Measurements from ENCODE around the gene ATP4B.

Gene ATP4B

GRCh38 chr13:113657851-113658741 is at the start of gene ATP4B:
Gene ATP4B, minus strand, starts transcription at chr13:113658198. Its CDS starts 54 bp downstream, at chr13:113658144.
- DNase-seq, result no peak

DNA sequence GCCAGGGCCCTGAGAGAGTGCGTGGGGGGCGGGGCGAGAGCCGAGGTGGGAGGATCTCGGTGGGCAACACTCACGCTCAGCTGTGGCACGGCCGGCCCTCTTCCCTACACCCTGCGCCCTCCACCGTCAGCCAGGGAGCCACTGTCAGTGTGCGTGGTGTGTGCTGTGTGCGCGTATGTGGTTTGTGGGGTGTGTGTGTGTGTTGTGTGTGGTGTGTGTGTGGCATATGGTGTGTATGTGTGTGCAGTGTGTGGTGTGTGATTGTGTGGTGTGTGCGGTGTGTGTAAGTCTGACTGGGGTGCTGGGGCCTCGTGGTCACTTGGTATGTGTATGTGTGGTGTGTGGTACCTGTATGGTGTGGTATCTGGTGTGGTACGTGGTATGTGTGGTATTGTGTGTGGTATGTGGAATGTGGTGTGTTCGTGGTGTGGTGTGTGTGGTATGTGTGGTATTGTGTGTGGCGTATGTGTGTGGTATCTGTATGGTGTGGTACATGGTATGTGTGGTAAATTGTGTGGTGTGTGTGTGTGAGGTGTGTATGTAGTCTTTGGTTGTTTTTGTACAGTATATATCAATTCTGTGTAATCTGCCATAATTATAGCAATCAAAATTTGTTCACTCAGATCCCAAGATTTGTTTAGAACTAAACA is 14.1 kb upstream of the ATP4B start:
- no peak for DNase-seq

- DNase-seq, result no peak
These were observed 13.3 kb upstream of the ATP4B start for GRCh38 chr13:113671066-113672001.

GRCh38 chr13:113670541-113670940 is 12.5 kb upstream of the ATP4B start:
- DNase-seq, result no peak

DNA sequence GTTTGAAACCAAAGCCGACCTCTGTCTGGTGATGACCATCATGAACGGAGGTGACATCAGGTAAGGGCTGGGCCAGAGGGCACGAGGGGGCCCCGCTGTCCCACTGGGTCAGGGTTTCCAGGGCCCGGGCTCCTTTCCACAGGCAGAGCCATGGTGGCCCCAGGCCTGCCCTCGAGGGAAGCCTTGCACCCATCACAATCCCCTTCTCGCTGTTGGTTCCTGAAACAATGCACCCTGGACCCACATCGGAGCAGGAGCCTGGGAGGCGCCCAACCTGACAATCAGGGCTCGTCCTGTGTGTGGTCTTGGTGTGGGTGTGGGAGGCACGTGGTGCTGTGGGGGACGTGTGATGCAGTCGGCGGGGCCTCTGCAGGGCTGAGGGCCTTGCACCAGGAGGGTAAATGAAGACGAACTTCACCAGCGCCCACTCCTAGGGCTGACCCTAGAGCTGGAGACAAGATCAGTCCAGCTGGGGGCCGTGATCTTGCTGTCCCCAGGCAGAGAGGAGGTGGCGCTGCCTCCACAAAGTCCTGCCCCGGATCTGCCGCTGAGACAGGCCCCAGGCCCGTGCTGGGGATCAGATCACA is 11.8 kb upstream of the ATP4B start:
- DNase-seq, result no peak

- no peak for DNase-seq
These were observed 11.3 kb upstream of the ATP4B start for GRCh38 chr13:113669231-113669754.

- DNase-seq, result no peak
These were observed 10.5 kb upstream of the ATP4B start for GRCh38 chr13:113668491-113668971.

DNA sequence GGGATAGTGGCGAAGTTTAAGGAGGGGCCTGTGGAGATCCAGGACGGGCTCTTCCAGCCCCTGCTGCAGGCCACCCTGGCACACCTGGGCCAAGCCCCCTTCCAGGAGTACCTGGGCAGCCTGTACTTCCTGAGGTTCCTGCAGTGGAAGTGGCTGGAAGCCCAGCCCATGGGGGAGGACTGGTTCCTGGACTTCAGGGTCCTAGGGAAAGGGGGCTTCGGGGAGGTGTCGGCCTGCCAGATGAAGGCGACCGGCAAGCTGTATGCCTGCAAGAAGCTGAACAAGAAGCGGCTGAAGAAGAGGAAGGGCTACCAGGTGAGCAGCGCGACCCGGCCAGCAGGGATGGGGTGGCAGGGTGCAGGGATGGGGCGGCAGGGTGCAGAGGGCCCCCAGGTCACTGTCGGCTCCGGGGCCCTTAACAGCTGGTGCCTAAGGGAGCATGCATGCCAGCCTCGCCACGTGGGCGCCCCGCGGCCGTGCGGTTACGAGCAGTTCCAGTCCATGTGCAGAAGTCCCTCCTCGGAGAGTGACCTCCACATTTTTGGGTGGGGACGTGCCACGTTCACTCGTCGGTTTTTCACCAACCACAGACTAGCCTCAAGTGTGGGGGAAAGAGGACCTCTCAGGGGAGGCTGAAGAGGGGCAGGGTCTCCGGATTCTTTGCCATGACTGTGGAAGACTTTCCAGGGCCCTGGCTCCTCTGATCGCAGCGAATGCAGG is 9.9 kb upstream of the ATP4B start:
- no peak for DNase-seq

GRCh38 chr13:113666951-113667701 is 9.1 kb upstream of the ATP4B start, which contains the start of gene GRK1:
Gene GRK1, plus strand, starts transcription at chr13:113667219. Its CDS starts 168 bp downstream, at chr13:113667387.
- no peak for DNase-seq

GRCh38 chr13:113666329-113666670 is 8.3 kb upstream of the ATP4B start:
- no peak for DNase-seq

DNA sequence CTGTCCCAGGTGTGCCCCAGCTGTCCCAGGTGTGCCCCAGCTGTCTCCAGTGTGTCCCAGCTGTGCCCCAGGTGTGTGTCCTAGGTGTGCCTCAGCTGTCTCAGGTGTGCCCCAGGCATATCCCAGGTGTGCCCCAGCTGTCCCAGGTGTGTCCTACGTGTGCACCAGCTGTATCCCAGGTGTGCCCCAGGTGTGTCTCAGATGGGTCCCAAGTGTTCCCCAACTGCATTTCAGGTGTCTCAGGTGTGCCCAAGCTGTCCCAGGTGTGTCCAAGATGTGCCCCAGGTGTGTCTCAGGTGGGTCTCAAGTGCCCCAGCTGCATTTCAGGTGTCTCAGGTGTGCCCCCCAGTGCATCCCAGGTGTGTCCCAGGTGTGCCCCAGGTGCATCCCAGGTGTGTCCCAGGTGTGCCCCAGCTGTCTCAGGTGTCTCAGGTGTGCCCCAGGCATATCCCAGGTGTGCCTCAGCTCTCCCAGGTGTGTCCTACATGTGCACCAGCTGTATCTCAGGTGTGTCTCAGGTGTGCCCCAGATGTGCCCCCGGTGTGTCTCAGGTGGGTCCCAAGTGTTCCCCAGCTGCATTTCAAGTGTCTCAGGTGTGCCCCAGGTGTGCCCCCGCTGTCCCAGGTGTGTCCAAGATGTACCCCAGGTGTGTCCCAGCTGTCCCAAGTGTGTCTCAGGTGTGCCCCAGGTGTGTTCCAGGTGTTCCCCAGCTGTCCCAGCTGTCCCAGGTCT is 7.8 kb upstream of the ATP4B start:
- DNase-seq, result no peak

GRCh38 chr13:113664751-113665596 is 7.0 kb upstream of the ATP4B start:
- DNase-seq, result no peak

DNA sequence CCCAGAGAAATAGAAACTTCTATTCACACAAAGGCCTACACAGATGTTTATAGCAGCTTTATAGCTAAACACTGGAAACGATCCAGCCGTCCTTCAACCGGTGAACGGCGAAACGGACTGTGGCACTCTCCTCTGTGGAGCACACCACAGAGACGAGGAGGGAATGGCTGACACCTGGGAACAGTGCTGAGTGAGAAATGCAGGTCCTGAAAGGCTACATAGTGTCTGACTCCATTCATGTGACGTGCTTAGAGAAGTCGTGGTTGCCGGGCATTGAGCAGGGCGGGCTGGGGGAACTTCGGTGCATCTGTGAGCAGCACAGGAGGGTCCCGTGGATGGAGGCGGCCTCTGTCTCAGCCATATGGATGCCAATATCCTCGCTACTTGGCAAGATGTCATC is 5.9 kb upstream of the ATP4B start:
- DNase-seq, result no peak

DNA sequence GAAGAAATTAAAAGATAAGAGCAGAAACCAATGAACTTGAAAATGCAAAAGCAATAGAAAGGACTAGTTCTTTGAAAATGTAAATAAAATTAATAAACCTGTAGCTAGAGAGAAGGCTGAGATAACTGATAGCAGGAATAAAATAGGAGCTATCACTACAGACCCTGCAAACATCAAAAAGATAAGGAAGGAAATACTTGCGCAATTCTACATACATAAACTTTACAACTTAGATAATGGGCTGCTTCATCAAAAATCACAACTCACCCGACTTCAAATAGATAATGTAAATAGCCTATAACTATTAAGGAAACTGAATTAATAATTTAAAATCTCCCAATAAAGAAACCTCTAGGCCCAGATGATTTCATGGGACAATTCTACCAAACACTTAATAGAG is 3.5 kb upstream of the ATP4B start:
- DNase-seq, result no peak

- DNase-seq, result no peak
These were observed 2.1 kb upstream of the ATP4B start for GRCh38 chr13:113660066-113660465.

DNA sequence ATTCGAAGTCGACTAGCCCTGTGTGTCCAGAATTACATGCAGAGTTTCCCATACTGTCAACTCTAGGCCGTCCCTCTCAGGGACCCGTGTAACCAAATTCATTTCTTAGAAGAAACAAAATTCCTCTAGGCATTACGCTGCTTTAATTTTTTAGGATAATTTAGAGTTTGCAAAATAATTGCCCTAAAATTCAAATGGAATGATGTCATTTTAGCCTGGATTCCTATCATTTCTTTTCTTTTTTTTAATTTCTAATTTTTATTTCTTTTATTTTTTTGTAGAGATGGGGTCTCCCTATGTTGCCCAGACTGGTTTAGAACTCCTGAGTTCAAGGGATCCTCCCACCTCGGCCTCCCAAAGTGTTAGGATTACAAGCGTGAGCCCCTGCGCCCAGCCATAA is 1.3 kb upstream of the ATP4B start:
- DNase-seq, result no peak

DNA sequence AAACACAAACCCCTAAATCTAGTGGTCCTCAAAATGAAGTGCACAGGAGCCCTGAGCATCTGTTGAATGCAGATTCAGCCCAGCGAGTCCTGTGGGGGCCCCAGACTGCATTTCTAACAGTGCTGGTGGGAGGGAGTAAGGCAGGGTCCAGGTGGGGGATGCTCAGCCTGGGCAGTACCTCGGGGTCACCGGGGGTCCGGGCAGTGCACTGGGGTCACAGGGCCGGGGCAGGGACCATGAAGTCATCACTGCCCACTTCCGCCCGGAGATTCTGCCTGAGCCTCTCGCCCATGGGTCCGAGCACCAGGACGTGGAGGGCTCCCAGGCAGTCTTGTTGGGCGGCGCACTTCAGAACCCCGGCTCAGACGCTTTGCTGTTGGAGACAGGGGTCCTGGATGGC is 838 bp upstream of the ATP4B start:
- no peak for DNase-seq

- no peak for DNase-seq
These were observed 947 bp downstream of the ATP4B start for GRCh38 chr13:113656831-113657671.
